MM.1S (cell line): Measurements from ENCODE around the gene COX4I1.

ENCODE experiments used
- DNase-seq: peaks from one replicate; pipeline ENCODE4 v3.0.0-alpha.2; 2015
- H2AFZ ChIP-seq: fragments of 300-600 bp; sonication (generic); 2 replicates; pipeline ENCODE4 v1.6.0; 2016; ENCODE audit warnings: antibody characterized with exemption, low read length
- H3F3A ChIP-seq: fragments of 300-600 bp; sonication (generic); 2 replicates; pipeline ENCODE4 v1.6.1; 2016; ENCODE audit warnings: mild to moderate bottlenecking, antibody characterized with exemption, low read length, moderate library complexity, mixed read lengths; ENCODE audit not compliant: insufficient read depth
- H3K27ac ChIP-seq: fragments of 300-600 bp; sonication (generic); 2 replicates; pipeline ENCODE4 v1.5.1; 2016; ENCODE audit warnings: mild to moderate bottlenecking, low read length
- H3K27me3 ChIP-seq: fragments of 300-600 bp; sonication (generic); replicated peaks from 2 replicates; pipeline ENCODE4 v1.6.0; 2016; ENCODE audit warnings: low read length; ENCODE audit not compliant: insufficient read depth
- H3K36me3 ChIP-seq: fragments of 300-600 bp; sonication (generic); replicated peaks from 2 replicates; pipeline ENCODE4 v1.6.1; 2016; ENCODE audit warnings: mild to moderate bottlenecking, low read length, mixed read lengths; ENCODE audit not compliant: insufficient read depth
- H3K4me1 ChIP-seq: fragments of 300-600 bp; sonication (generic); 2 replicates; pipeline ENCODE4 v1.6.1; 2016; ENCODE audit warnings: low read length, mixed read lengths
- H3K4me2 ChIP-seq: fragments of 300-600 bp; sonication (generic); 2 replicates; pipeline ENCODE4 v1.6.0; 2016; ENCODE audit warnings: low read depth, low read length
- H3K4me3 ChIP-seq: fragments of 300-600 bp; sonication (generic); 2 replicates; pipeline ENCODE4 v1.5.1; 2016; ENCODE audit warnings: low read length, mixed read lengths
- H3K79me2 ChIP-seq: fragments of 300-600 bp; sonication (generic); 2 replicates; pipeline ENCODE4 v1.6.1; 2016; ENCODE audit warnings: mixed run types, low read length, mixed read lengths
- H3K9ac ChIP-seq: fragments of 300-600 bp; sonication (generic); 2 replicates; pipeline ENCODE4 v1.6.1; 2016; ENCODE audit warnings: low read length, mixed read lengths
- H3K9me2 ChIP-seq: fragments of 300-600 bp; sonication (generic); replicated peaks from 2 replicates; pipeline ENCODE4 v1.6.1; 2016; ENCODE audit warnings: mild to moderate bottlenecking, low read length, mixed read lengths; ENCODE audit not compliant: insufficient read depth
- H3K9me3 ChIP-seq: fragments of 300-600 bp; sonication (generic); replicated peaks from 2 replicates; pipeline ENCODE4 v1.6.1; 2016; ENCODE audit warnings: mild to moderate bottlenecking, low read length, mixed read lengths; ENCODE audit not compliant: insufficient read depth
- H4K20me1 ChIP-seq: fragments of 300-600 bp; sonication (generic); 2 replicates; pipeline ENCODE4 v1.6.1; 2016; ENCODE audit warnings: mild to moderate bottlenecking, low read length, moderate library complexity, mixed read lengths; ENCODE audit not compliant: insufficient read depth
- CTCF ChIP-seq: fragments of 300-600 bp; sonication (generic); IDR thresholded peaks from 2 replicates; pipeline ENCODE4 v1.5.1; 2016; ENCODE audit warnings: antibody characterized with exemption, low read length, mixed read lengths
- EZH2 ChIP-seq: fragments of 300-600 bp; sonication (generic); optimal IDR thresholded peaks from 2 replicates; pipeline ENCODE3; 2017; ENCODE audit warnings: low read depth, mild to moderate bottlenecking, antibody characterized with exemption, low read length, mixed read lengths
- EZH2phosphoT487 ChIP-seq: fragments of 300-600 bp; sonication (generic); IDR thresholded peaks from 2 replicates; pipeline ENCODE4 v1.6.1; 2018; ENCODE audit warnings: antibody characterized with exemption, low read length

Gene COX4I1

GRCh38 chr16:85767531-85767930 lies 32.0 kb upstream of the COX4I1 start:
- Histone ChIP-seq H3K4me1 (no peaks in the 10 kb centered on the region), H3K27me3 (0 out of 2 replicates have a peak, but pooled peaks cover 6% of the 10 kb centered on the region), H3K9ac (no peak overlapping the region), H3K4me3 (no peak overlapping the region), H2AFZ (no peak overlapping the region), H3F3A (no peaks in the 10 kb centered on the region), H3K9me2 (no peaks in the 10 kb centered on the region), H3K36me3 (no peaks in the 10 kb centered on the region), H4K20me1 (no peaks in the 10 kb centered on the region), H3K9me3 (no peaks in the 10 kb centered on the region), H3K4me2 (no peak overlapping the region), H3K79me2 (no peaks in the 10 kb centered on the region), H3K27ac (no peak overlapping the region)
- TF ChIP-seq EZH2phosphoT487 (no peak), EZH2 (no peak), CTCF (no peak)
- DNase-seq, result no peak

GRCh38 chr16:85768199-85768598 lies 31.3 kb upstream of the COX4I1 start:
- Histone ChIP-seq H4K20me1 (no peaks in the 10 kb centered on the region), H3K27ac (no peak overlapping the region), H3K9ac (no peak overlapping the region), H3K4me3 (no peak overlapping the region), H2AFZ (no peak overlapping the region), H3K9me2 (no peaks in the 10 kb centered on the region), H3K9me3 (no peaks in the 10 kb centered on the region), H3F3A (no peaks in the 10 kb centered on the region), H3K27me3 (0 out of 2 replicates have a peak, but pooled peaks cover 6% of the 10 kb centered on the region), H3K36me3 (no peaks in the 10 kb centered on the region), H3K4me2 (no peak overlapping the region), H3K79me2 (no peaks in the 10 kb centered on the region), H3K4me1 (no peaks in the 10 kb centered on the region)
- no peak for DNase-seq
- TF ChIP-seq CTCF (no peak), EZH2phosphoT487 (no peak), EZH2 (no peak)

- Histone ChIP-seq H3K4me2 (no peak overlapping the region), H3K27me3 (no peaks in the 10 kb centered on the region), H3K4me1 (no peaks in the 10 kb centered on the region), H3K79me2 (no peaks in the 10 kb centered on the region), H3K27ac (no peak overlapping the region), H3F3A (no peaks in the 10 kb centered on the region), H3K36me3 (no peaks in the 10 kb centered on the region), H3K9me3 (no peaks in the 10 kb centered on the region), H3K9ac (no peak overlapping the region), H3K9me2 (no peaks in the 10 kb centered on the region), H3K4me3 (no peak overlapping the region), H4K20me1 (no peaks in the 10 kb centered on the region), H2AFZ (no peak overlapping the region)
- TF ChIP-seq CTCF (no peak), EZH2phosphoT487 (no peak), EZH2 (no peak)
- DNase-seq, result no peak
Measured at GRCh38 chr16:85770741-85771140, 28.8 kb upstream of the COX4I1 start.
